Activated naive CD4-positive, alpha-beta T cell treated with anti-CD3 and anti-CD28 coated beads, Interleukin-2, amount 50 U/mL, for 72 hours (primary cell): ENCODE results near the gene RAI14. TPM values are rescaled to one million over a fixed set of nuclear protein-coding genes. Genes with fewer than 3 reads are reported as not detected.
"Not testable (repeated sequence)": the region's sequence is repeated elsewhere in the genome, so short reads cannot be mapped to it uniquely, and the experiment has no call there.

Experiments
- ATAC-seq, 2 donors: fragments of 150-1000 bp; cut with Tn5 transposase; 2 replicates each; pipeline ENCODE4 v1.10.0; 2021; ENCODE audit warnings: mild to moderate bottlenecking in 2 of 2, moderate library complexity in 2 of 2
- DNase-seq, 2 donors: peaks; one replicate each; pipeline ENCODE4 v3.0.0; 2021 to 2022; ENCODE audit warnings: low spot score in 2 of 2
- H3K27ac Mint-ChIP-seq, 2 donors: one replicate each; pipeline ENCODE4 v1.8.0; 2022; ENCODE audit warnings: mild to moderate bottlenecking in 2 of 2, mixed read lengths in 2 of 2
- H3K36me3 Mint-ChIP-seq, 2 donors: one replicate each; pipeline ENCODE4 v1.8.0; 2022; ENCODE audit warnings: mixed read lengths in 2 of 2
- H3K9me3 Mint-ChIP-seq, 2 donors: one replicate each; pipeline ENCODE4 v1.8.0; 2022; ENCODE audit warnings: mixed read lengths in 2 of 2
- total RNA-seq, 2 donors: library from RNA; stranded (reverse); gene quantifications; one replicate each; pipeline ENCODE4 v1.2.3, GENCODE V29; 2022

The RAI14 gene
- total RNA-seq, 2 donors from 2014 or later: 1.0 to 4.7 TPM

DNA sequence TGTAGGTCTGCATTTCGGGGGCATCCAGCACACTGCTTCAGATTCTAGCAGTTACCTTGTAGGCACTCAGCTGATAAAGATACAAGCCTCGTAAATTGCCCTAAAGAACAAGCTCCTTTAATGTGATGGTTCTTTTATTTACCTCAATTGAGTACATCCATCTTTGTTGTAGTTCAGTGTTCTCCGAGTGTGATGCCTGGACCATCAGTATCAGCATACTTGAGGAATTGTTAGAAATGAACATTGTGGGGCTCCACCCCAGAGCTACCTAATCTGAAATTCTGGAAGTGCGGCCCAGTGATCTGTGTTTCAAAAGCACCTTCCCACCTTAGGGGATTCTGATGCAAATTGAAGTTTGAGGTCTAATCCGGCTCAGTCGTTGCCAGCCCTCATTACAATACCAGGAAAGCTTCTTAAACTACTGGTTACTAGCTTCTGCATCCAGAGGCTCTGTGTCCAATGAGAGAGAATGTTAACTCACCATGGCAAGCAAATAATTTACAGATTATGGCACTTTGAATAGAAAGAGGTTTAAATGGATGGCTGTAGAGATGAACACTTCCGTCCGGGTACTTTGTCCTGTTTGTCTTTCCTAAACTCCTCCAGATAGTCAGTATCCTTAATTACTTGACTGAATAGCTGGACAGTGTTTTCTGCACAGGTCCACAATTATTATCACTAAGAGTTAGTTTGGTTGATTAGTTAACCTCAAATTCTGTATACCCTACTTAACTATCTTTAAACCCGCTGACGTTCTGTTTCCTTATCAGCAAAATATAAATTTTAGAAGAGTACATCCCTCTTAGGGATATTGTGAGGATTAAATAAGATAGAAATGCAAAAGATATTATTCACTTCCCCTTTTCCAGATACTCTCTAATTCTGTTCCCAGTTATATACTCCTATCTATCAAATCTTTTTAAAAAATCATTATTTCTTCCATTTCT is 47.9 kb downstream of the RAI14 start:
- Mint-ChIP-seq H3K36me3 (no peaks in the 10 kb centered on the region), H3K9me3 (no peaks in the 10 kb centered on the region), H3K27ac (no peak overlapping the region)
- ATAC-seq: no peak
- no peak for DNase-seq

DNA sequence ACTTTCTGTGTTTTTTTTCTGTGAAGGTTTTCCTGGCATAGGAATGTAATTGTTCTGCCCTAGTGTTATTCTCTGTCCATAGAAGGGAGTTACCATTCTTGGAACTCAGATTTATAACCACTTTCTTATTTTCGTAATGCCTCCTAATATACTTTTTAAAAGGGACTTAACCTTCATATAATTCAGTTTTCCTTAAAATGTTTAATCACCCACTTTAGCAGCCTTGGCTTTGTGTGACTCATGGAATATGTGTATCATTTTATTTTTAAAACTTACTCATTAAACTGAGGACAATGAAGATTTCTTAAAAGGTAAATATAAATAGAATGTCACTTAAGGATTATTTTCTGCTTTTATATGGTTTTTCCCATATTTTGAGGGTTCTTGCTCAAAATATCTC is 50.0 kb downstream of the RAI14 start:
- H3K27ac Mint-ChIP-seq: no peak overlapping the region
- no peaks in the 10 kb centered on the region for H3K9me3 Mint-ChIP-seq
- DNase-seq (no peak), ATAC-seq (no peak)
- H3K36me3 Mint-ChIP-seq: no peaks in the 10 kb centered on the region

DNA sequence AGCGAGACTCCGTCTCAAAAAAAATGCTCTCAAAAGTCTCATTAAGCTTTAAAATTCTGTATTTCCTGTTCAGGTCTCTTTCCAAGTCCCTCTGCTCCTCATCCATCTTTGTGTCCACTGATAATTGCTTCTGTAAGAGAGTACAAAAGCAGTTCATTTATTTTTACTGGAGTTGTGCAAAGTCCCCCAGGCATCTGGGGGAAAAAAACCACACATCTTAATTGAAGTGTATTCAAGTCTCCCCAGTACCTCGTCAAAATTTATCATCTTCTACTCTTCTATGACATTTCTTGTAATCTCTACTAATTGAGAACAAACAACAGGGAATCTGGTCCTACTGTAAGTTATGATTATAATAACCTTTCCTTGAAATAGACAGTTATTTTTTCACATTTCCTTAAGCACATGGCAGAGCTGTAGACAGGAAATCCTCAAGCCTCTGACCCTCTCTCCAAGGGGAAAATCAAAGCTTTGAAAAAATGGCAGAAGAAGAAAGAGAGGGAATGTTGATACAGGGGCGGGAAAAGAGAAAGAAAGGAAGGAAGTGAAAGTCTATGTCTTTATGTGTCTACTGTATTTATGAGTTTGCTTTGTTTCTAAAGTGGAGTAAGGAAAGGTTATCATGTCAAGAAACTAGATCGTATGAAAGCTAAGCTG is 51.5 kb downstream of the RAI14 start:
- no peak for DNase-seq
- H3K27ac Mint-ChIP-seq: no peak overlapping the region
- ATAC-seq: no peak
- no peaks in the 10 kb centered on the region for H3K36me3 Mint-ChIP-seq
- H3K9me3 Mint-ChIP-seq: no peaks in the 10 kb centered on the region

DNA sequence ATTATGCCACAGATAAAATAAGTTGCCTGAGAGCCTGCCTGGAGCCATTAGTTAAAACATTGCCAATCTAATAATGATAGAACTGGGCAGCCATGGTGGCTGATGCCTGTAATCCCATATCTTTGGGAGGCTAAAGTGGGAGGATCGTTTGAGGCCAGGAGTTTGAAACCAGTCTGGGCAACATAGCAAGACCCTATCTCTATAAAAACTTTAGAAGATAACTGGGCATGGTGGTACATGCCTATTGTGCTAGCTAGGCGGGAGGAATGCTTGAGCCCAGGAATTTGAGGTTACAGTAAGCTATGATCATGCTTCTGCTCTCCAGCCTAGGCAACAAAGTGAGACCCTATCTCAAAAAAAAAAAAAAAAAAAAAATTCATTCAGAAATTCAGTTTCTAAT is 52.6 kb downstream of the RAI14 start:
- no peaks in the 10 kb centered on the region for H3K9me3 Mint-ChIP-seq
- ATAC-seq (no peak), DNase-seq (no peak)
- H3K36me3 Mint-ChIP-seq: no peaks in the 10 kb centered on the region
- H3K27ac Mint-ChIP-seq: no peak overlapping the region

DNA sequence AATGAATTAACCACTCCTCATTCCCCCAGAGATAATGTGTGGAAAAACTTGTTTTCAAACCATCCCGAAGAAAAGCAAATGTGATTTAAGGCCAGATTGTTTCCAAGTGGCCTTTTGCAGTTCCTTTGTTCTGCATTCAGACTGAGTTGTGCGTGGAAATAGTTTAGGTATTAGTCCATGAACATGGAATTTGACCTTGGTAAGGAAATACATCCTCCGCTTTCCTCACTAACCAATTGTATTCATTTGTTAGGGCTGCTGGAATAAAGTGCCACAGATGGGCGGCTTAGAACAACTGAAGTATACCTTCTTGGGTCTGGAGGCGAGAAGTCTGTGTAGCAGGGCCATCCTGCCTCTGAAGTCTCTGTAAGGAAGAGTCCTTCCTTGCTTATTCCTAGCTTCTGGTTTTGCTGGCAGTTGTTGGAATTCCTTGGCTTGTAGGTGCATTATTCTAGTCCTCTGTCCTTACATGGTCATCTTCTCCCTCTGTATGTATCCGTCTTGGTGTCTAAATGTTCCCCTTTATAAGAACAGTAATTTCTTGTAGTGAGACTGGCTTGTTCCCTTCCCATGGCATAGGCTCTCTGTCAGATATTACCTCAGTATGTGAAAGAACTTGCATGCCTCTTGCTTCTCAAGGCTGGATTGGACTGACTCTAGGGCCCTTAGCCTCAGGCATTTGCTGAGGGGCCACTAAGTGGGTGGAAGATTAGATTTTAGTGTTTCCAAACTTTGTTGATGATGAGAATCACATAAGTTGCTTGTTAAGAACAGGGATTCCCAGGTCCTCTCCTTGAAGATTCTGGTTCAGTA is 53.9 kb downstream of the RAI14 start:
- DNase-seq (no peak), ATAC-seq (no peak)
- Mint-ChIP-seq H3K27ac (no peak overlapping the region), H3K9me3 (no peaks in the 10 kb centered on the region), H3K36me3 (no peaks in the 10 kb centered on the region)

DNA sequence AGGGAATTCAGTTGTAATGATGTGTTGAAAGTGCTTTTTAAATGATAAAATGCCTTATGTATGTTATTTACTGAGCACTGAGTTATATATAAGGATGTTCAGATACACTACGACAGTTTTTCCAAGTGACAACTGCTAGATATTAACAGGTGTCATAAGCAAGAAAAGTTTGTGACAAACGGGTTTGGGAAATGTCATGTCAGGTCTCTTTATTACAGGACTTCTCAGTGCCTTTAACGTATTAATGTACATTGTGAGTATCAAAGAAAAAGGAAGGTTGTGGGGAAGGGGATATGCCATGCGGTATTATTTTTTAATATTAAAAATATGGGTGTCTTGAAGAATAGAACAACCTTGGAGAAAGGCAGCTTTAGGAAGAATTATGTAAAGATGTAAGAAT is 56.4 kb downstream of the RAI14 start:
- DNase-seq (no peak), ATAC-seq (no peak)
- no peaks in the 10 kb centered on the region for H3K9me3 Mint-ChIP-seq
- no peak overlapping the region for H3K27ac Mint-ChIP-seq
- H3K36me3 Mint-ChIP-seq: no peaks in the 10 kb centered on the region

DNA sequence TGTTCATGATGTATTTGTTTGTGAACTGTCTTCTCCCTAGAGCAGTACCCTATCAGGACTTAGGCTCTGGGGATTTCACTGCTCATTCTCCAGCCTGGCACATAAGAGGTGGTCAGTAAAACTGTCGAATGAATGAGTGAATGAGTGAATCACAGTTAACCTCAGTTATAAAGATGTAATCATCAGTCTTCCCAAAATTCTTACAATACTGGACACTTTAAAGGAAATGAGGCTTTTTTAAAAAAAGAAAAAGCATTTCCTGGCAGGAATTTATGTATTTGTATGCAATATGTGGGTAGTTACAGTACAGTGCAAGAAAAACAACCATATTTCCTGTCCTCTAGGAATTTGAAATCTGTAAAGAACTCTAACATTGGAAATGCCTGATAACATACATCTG is 59.6 kb downstream of the RAI14 start:
- H3K27ac Mint-ChIP-seq: no peak overlapping the region
- H3K36me3 Mint-ChIP-seq: no peaks in the 10 kb centered on the region
- no peak for DNase-seq
- ATAC-seq: no peak
- no peaks in the 10 kb centered on the region for H3K9me3 Mint-ChIP-seq

DNA sequence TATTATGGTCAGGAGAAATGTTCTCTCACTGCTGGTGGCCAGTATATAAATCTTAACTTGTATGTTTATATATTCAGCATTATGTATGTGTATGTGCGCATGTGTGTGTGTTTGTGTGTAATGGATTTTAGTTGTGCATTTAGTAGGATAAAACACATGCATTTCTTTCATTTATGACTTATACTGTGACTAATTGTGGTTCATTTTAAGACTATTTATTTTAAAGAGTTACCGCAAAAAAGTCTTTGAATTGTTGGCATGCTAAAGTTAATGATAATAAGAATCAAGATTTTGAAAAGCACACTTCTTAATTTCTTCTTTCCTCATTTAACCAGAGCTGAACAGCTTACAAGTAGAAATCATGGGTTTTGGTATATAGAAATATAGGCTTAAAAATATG is 60.9 kb downstream of the RAI14 start:
- no peaks in the 10 kb centered on the region for H3K36me3 Mint-ChIP-seq
- ATAC-seq (no peak), DNase-seq (no peak)
- H3K27ac Mint-ChIP-seq: no peak overlapping the region
- no peaks in the 10 kb centered on the region for H3K9me3 Mint-ChIP-seq

DNA sequence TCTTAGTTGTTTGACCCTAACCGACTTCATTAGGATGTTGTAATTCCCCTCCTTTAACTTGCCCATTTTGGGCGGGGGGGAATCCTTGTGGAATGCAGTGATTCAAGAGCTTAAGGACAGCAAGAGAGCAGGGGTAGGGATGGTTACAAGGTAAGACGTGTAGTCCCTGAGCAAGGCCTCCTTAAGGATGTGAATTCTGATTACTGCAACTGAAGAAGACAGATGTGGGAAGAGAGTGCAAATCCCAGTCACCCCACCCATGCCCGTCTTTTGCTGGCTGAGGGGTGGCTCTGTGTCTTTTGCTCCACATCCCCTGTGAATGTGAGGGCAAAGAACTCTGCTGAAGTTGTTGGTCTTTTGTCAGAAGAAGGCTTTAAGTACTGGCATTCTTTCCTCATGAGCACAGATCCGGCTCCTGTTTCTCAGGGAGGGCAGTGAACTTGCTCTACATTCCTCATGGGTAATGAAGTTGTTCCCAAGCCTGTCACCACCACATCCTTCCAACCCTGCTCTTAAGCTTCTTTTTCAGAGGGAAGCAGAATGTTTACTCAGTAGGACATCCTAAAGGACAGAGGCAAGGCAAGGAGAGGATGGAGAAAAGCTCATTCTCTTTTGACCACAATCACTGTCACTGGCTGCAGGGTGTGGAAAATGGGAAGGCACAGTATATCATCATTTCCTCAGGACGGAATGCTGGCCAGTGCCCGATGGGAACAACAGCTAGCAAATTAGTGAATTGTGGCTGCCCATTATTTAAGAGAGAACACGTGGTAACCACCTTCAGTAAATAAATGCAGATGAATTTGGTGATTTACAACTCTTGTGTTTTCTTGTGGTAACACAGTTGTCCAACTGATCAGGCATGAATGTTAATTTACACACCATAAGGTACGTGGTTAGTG is 61.5 kb downstream of the RAI14 start:
- no peaks in the 10 kb centered on the region for H3K9me3 Mint-ChIP-seq
- no peak for ATAC-seq
- H3K27ac Mint-ChIP-seq: no peak overlapping the region
- no peaks in the 10 kb centered on the region for H3K36me3 Mint-ChIP-seq
- DNase-seq: no peak

DNA sequence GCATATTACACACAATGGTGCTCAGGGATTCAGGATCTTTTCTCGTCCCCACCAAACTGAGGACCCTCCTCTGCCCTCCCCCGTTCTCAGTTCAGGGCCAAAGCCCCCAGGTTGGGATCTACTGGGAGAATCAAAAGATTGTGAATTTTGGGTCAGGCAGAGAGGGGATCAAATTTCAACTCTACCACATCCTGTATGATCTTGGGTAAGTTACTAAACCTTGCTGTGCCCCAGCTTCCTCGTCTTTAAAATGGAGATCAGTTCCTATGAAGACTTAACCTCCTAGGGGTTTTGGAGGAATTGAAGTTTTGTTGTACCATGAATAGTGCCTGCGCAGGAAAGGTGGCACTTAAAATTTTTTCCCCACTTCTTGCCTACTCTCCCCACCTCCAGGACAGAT is 62.4 kb downstream of the RAI14 start:
- Mint-ChIP-seq H3K27ac (no peak overlapping the region), H3K9me3 (no peaks in the 10 kb centered on the region), H3K36me3 (no peaks in the 10 kb centered on the region)
- no peak for ATAC-seq
- no peak for DNase-seq

DNA sequence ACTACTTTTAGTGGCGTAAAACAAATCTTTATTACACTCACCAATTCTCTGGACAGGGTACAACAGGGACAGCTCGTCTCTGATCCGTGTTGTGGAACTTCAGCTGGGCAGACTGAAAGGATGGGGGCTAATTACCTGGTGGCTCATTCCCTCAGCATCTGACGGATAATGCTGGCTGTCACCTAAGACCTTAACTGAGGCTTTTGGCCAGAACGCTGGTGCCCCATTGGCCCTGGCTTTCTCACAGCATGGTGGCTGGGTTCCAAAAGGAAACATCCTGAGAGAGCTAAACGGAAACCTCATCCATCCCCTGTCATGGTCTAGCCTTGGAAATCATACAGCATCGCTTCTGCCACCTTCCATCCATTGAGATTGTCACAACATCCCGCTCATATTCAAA is 62.9 kb downstream of the RAI14 start:
- Mint-ChIP-seq H3K36me3 (no peaks in the 10 kb centered on the region), H3K27ac (no peak overlapping the region), H3K9me3 (no peaks in the 10 kb centered on the region)
- no peak for ATAC-seq
- DNase-seq: no peak

DNA sequence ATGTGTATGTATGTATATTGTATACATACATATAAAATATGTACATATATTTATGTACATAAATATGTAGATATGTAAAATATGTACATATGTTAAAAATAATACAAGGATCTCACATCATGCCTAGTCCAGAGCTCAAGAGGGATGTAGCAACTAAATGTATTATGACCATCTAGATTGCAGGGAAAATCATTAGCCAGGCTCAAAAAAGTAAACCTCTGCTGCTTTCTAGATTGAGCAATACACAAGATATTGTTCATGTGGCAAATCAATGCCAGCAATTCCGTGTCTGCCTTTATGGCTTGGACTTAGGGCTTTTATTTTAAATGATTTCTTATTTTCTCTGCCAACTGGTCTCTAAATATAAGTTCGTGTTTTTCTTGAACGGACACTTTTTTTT is 65.2 kb downstream of the RAI14 start:
- no peak for ATAC-seq
- Mint-ChIP-seq H3K9me3 (no peaks in the 10 kb centered on the region), H3K36me3 (no peaks in the 10 kb centered on the region), H3K27ac (no peak overlapping the region)
- DNase-seq: no peak

DNA sequence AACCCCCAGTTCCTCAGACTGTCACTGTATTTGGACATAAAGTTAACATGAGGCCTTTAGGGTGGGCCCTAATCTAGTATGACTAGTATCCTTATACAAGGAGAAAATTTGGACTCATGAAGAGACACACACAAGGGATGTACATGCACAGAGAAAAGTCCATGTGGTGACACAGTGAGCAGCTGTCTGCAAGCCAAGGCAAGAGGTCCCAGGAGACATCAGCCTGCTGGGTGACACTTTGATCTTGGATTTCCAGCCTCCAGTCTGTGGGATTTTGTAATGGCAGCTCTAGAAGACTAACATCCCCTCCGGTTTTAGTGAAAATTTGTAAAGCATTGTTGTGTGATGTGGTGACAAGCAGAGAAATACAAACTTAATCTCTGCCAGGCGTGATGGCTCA is 66.1 kb downstream of the RAI14 start:
- DNase-seq (no peak), ATAC-seq (no peak)
- Mint-ChIP-seq H3K36me3 (peaks cover 0 to 5% of the 10 kb centered on the region in 2 donors), H3K9me3 (peaks cover 6 to 7% of the 10 kb centered on the region in 2 donors), H3K27ac (no peak overlapping the region)

DNA sequence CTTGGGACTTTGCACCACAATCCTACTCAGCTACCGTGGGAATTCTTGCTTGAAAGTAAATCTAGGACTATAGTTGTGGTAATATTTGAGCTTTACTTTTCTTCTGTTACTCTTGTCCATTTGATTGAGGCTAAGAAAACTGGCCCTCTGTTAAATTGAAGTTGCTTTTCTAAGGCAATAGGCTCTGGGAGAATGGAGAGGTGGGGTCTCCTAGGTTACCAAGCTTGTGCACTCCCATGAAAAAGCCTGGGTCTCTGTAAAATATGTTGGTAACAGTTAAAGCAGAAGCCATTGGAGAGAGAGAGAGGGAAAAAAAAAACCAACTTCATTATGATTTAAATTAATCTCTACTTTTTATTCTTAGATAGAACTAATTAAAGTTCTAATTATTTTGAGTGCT is 68.6 kb downstream of the RAI14 start:
- no peak overlapping the region for H3K27ac Mint-ChIP-seq
- DNase-seq: no peak
- ATAC-seq: no peak
- H3K9me3 Mint-ChIP-seq: peaks cover 6 to 12% of the 10 kb centered on the region in 2 donors
- H3K36me3 Mint-ChIP-seq: peaks cover 0 to 5% of the 10 kb centered on the region in 2 donors

DNA sequence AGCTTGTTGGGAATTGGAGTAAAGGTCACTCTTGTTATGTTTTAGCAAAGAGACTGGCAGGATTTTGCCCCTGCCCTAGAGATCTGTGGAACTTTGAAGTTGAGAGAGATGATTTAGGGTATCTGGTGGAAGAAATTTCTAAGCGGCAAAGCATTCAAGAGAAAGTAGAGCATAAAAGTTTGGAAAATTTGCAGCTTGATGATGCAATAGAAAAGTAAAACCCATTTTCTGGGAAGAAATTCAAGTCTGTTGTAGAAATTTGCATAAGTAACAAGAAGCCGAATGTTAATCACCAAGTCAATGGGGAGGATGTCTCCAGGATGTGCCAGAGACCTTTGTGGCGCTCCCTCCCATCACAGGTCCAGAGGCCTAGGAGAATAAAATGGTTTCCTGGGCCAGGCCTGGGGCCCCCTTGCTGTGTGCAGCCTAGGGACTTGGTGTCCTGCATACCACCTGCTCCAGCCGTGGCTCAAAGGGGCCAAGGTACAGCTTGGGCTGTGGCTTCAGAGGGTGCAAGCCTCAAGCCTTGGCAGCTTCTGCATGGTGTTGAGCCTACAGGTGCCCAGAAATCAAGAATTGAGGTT is 71.1 kb downstream of the RAI14 start:
- H3K9me3 Mint-ChIP-seq: peaks cover 6 to 12% of the 10 kb centered on the region in 2 donors
- not testable (repeated sequence) for ATAC-seq, H3K27ac Mint-ChIP-seq, H3K36me3 Mint-ChIP-seq, DNase-seq

DNA sequence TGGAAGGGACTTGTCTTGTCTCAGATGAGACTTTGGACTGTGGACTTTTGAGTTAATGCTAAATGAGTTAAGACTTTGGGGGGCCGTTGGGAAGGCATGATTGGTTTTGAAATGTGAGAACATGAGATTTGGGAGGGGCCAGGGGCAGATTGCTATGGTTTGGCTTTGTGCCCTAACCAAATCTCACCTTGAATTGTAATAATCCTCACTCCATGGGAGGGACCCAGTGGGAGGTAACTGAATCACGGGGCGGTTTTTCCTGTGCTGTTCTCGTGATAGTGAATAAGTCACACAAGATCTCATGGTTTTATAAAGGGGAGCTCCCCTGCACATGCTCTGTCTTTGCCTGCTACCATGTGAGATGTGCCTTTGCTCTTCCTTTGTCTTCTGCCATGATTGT is 72.1 kb downstream of the RAI14 start:
- no peak for ATAC-seq
- H3K36me3 Mint-ChIP-seq: peaks cover 0 to 5% of the 10 kb centered on the region in 2 donors
- H3K27ac Mint-ChIP-seq: no peak overlapping the region
- DNase-seq: no peak
- H3K9me3 Mint-ChIP-seq: peaks cover 6 to 12% of the 10 kb centered on the region in 2 donors
